HG03196 (cell line): Measurements from ENCODE around the gene GNA14.
"Not testable (repeated sequence)": the region's sequence is repeated elsewhere in the genome, so short reads cannot be mapped to it uniquely, and the experiment has no call there.

Source experiments
- ATAC-seq: cut with Tn5 transposase; IDR thresholded peaks from one replicate; pipeline ENCODE4 v1.9.1; 2021; ENCODE audit not compliant: unreplicated experiment

Gene GNA14

GRCh38 chr9:77648234-77649108 lies at the start of gene GNA14:
Gene GNA14 (minus strand): TSS chr9:77648322. CDS start chr9:77647793, 529 bp downstream.
- no peak for ATAC-seq

GRCh38 chr9:77697238-77697984 lies 49.3 kb upstream of the GNA14 start:
- ATAC-seq, result no peak

GRCh38 chr9:77690723-77691122 lies 42.6 kb upstream of the GNA14 start:
- ATAC-seq, result not testable (repeated sequence)

GRCh38 chr9:77690119-77690518 lies 42.0 kb upstream of the GNA14 start:
- ATAC-seq, result not testable (repeated sequence)

GRCh38 chr9:77687737-77688136 lies 39.6 kb upstream of the GNA14 start:
- ATAC-seq, result not testable (repeated sequence)

- ATAC-seq, result no peak
Measured at GRCh38 chr9:77680581-77680980, 32.5 kb upstream of the GNA14 start.

GRCh38 chr9:77679661-77680368 lies 31.7 kb upstream of the GNA14 start:
- no peak for ATAC-seq

GRCh38 chr9:77679088-77679487 lies 31.0 kb upstream of the GNA14 start:
- ATAC-seq, result no peak

- ATAC-seq, result no peak
Measured at GRCh38 chr9:77677957-77678535, 29.9 kb upstream of the GNA14 start.

- no peak for ATAC-seq
Measured at GRCh38 chr9:77677397-77677796, 29.3 kb upstream of the GNA14 start.

- no peak for ATAC-seq
Measured at GRCh38 chr9:77673941-77674791, 26.0 kb upstream of the GNA14 start.

GRCh38 chr9:77672183-77672582 lies 24.1 kb upstream of the GNA14 start:
- ATAC-seq, result no peak

- ATAC-seq, result no peak
Measured at GRCh38 chr9:77667151-77667550, 19.0 kb upstream of the GNA14 start.

- no peak for ATAC-seq
Measured at GRCh38 chr9:77663754-77664153, 15.6 kb upstream of the GNA14 start.

- ATAC-seq, result no peak
Measured at GRCh38 chr9:77661566-77662085, 13.5 kb upstream of the GNA14 start.

- ATAC-seq, result no peak
Measured at GRCh38 chr9:77659926-77660325, 11.8 kb upstream of the GNA14 start.

- no peak for ATAC-seq
Measured at GRCh38 chr9:77651203-77651602, 3.1 kb upstream of the GNA14 start.

GRCh38 chr9:77649109-77649812 lies 1.1 kb upstream of the GNA14 start:
- no peak for ATAC-seq
